SK-N-SH (cell line): ENCODE results near the gene RASD2. TPM values are rescaled to one million over a fixed set of nuclear protein-coding genes. Genes with fewer than 3 reads are reported as not detected.
A peak's percentile ranks its signal among the peaks of the same experiment; 100 is the strongest.

ENCODE experiments used
- CTCF ChIA-PET: fragments of 300-600, 350-600 bp; formaldehyde crosslinking; extraction: SDS; loops from one replicate; lab custom pipeline; 2021; lab: Yijun Ruan, JAX
- POLR2A ChIA-PET: fragments of 350-600 bp; sonication (Branson Sonifier 250); formaldehyde crosslinking; extraction: SDS; loops from one replicate; lab custom pipeline; 2020; ENCODE audit warnings: antibody characterized with exemption, inconsistent platforms; lab: Yijun Ruan, JAX
- DNase-seq: peaks from one replicate; pipeline ENCODE4 v3.0.0; 2012
- H2AFZ ChIP-seq: fragments of 200-600 bp; sonication (generic); 2 replicates; pipeline ENCODE4 v1.8.1; 2016; ENCODE audit warnings: antibody characterized with exemption, mild to moderate bottlenecking, low read depth
- H3F3A ChIP-seq: fragments of 200-600 bp; sonication (generic); replicated peaks from 2 replicates; pipeline ENCODE3; 2016; ENCODE audit warnings: antibody characterized with exemption, mild to moderate bottlenecking; ENCODE audit not compliant: insufficient read depth
- H3K27ac ChIP-seq, 2 experiments: fragments of 200-500 bp in 1 of 2; fragments of 200-600 bp in 1 of 2; sonication (Bioruptor generic) in 1 of 2; sonication (generic), shearing (Covaris generic) in 1 of 2; 2 replicates each; pipeline versions ENCODE4 v1.5.1 to v1.6.1; 2014 to 2016; ENCODE audit warnings: low read depth in 2 of 2, inconsistent platforms in 1 of 2, low read length in 1 of 2, mild to moderate bottlenecking in 1 of 2, mixed read lengths in 1 of 2
- H3K27me3 ChIP-seq: fragments of 200-600 bp; sonication (generic), shearing (Covaris generic); 2 replicates; pipeline ENCODE4 v1.6.1; 2016; ENCODE audit warnings: mixed run types; ENCODE audit not compliant: insufficient read depth
- H3K36me3 ChIP-seq, 2 experiments: fragments of 200-500 bp in 1 of 2; fragments of 200-600 bp in 1 of 2; sonication (Bioruptor generic) in 1 of 2; sonication (generic) in 1 of 2; replicated peaks in 1 of 2; 2 replicates each; pipeline versions ENCODE3 to v1.5.1; 2014 to 2016; ENCODE audit warnings: low read length in 1 of 2, mild to moderate bottlenecking in 1 of 2; ENCODE audit not compliant: insufficient read depth in 2 of 2, control insufficient read depth in 1 of 2
- H3K4me1 ChIP-seq, 2 experiments: fragments of 200-500 bp in 1 of 2; fragments of 200-600 bp in 1 of 2; sonication (Bioruptor generic) in 1 of 2; sonication (generic), shearing (Covaris generic) in 1 of 2; 2 replicates each; pipeline versions ENCODE4 v1.5.1 to v1.6.1; 2014 to 2016; ENCODE audit warnings: low read depth in 1 of 2, low read length in 1 of 2, mixed run types in 1 of 2; ENCODE audit not compliant: insufficient read depth in 2 of 2, control insufficient read depth in 1 of 2
- H3K4me2 ChIP-seq: fragments of 200-600 bp; sonication (generic), shearing (Covaris generic); 2 replicates; pipeline ENCODE4 v1.6.1; 2017; ENCODE audit warnings: mixed run types
- H3K4me3 ChIP-seq, 2 experiments: fragments of 200-500 bp in 1 of 2; fragments of 200-600 bp in 1 of 2; sonication (Bioruptor generic) in 1 of 2; sonication (generic), shearing (Covaris generic) in 1 of 2; 2 replicates each; pipeline versions ENCODE4 v1.5.1 to v1.8.1; 2014 to 2016; ENCODE audit warnings: low read depth in 2 of 2, inconsistent platforms in 1 of 2, low read length in 1 of 2, mild to moderate bottlenecking in 1 of 2, mixed read lengths in 1 of 2, moderate library complexity in 1 of 2
- H3K79me2 ChIP-seq: fragments of 200-600 bp; sonication (generic); 2 replicates; pipeline ENCODE4 v1.8.1; 2017; ENCODE audit warnings: mild to moderate bottlenecking; ENCODE audit not compliant: insufficient read depth
- H3K9ac ChIP-seq: fragments of 200-600 bp; sonication (generic); 2 replicates; pipeline ENCODE4 v1.6.1; 2017; ENCODE audit warnings: mixed run types
- H3K9me2 ChIP-seq: fragments of 200-600 bp; sonication (generic); 2 replicates; pipeline ENCODE4 v1.6.1; 2017; ENCODE audit warnings: mixed run types
- H3K9me3 ChIP-seq: fragments of 200-600 bp; sonication (generic); 2 replicates; pipeline ENCODE4 v1.6.1; 2017; ENCODE audit warnings: mixed run types, mild to moderate bottlenecking, moderate library complexity
- H4K20me1 ChIP-seq: fragments of 200-600 bp; sonication (generic); 2 replicates; pipeline ENCODE4 v1.6.1; 2017; ENCODE audit warnings: mild to moderate bottlenecking, mixed run types; ENCODE audit not compliant: insufficient read depth
- CHD2 ChIP-seq: fragments of 150-350 bp; IDR thresholded peaks from 2 replicates; pipeline ENCODE4 v1.6.1; 2018; ENCODE audit warnings: low read length; ENCODE audit not compliant: partially characterized antibody
- CTCF ChIP-seq: fragments of 200-600 bp; sonication (generic); IDR thresholded peaks from 2 replicates; pipeline ENCODE4 v1.6.1; 2017; ENCODE audit warnings: antibody characterized with exemption, mild to moderate bottlenecking, moderate library complexity
- EP300 ChIP-seq, 2 experiments: IDR thresholded peaks; 2 replicates each; pipeline versions ENCODE4 v1.4.0 to v1.6.1; 2012; ENCODE audit warnings: borderline replicate concordance in 1 of 2, low read depth in 1 of 2, low read length in 1 of 2
- FOXM1 ChIP-seq: IDR thresholded peaks from 2 replicates; pipeline ENCODE4 v1.4.0; 2012; ENCODE audit warnings: low read depth, mild to moderate bottlenecking
- GABPA ChIP-seq: IDR thresholded peaks from 2 replicates; pipeline ENCODE4 v1.4.0; 2012; ENCODE audit warnings: low read depth, mild to moderate bottlenecking
- JUND ChIP-seq: IDR thresholded peaks from 2 replicates; pipeline ENCODE4 v1.4.0; 2012
- MEF2A ChIP-seq: IDR thresholded peaks from 2 replicates; pipeline ENCODE4 v1.4.0; 2012; ENCODE audit warnings: low read depth, borderline replicate concordance
- MXI1 ChIP-seq: IDR thresholded peaks from 2 replicates; pipeline ENCODE4 v1.6.1; 2012; ENCODE audit warnings: mild to moderate bottlenecking, low read depth, low read length, improper control_type of control experiment
- NFIC ChIP-seq: IDR thresholded peaks from 2 replicates; pipeline ENCODE4 v1.4.0; 2012; ENCODE audit warnings: borderline replicate concordance
- RAD21 ChIP-seq: IDR thresholded peaks from 2 replicates; pipeline ENCODE4 v1.6.1; 2012; ENCODE audit warnings: mild to moderate bottlenecking, low read length
- REST ChIP-seq: IDR thresholded peaks from 2 replicates; pipeline ENCODE4 v1.6.1; 2012; ENCODE audit warnings: mild to moderate bottlenecking, low read depth, low read length, moderate library complexity
- RXRA ChIP-seq: IDR thresholded peaks from 2 replicates; pipeline ENCODE4 v1.4.0; 2012; ENCODE audit warnings: low read depth, mild to moderate bottlenecking, borderline replicate concordance
- SIN3A ChIP-seq: IDR thresholded peaks from 2 replicates; pipeline ENCODE4 v1.6.1; 2012; ENCODE audit warnings: low read depth, mild to moderate bottlenecking, low read length, moderate library complexity, borderline replicate concordance
- TAF1 ChIP-seq: IDR thresholded peaks from 2 replicates; pipeline ENCODE4 v1.6.1; 2012; ENCODE audit warnings: low read depth, mild to moderate bottlenecking, low read length, moderate library complexity, borderline replicate concordance
- TCF12 ChIP-seq: IDR thresholded peaks from 2 replicates; pipeline ENCODE4 v1.4.0; 2012
- USF2 ChIP-seq: fragments of 150-350 bp; IDR thresholded peaks from 2 replicates; pipeline ENCODE4 v1.6.1; 2017; ENCODE audit warnings: antibody characterized with exemption, low read length, low read depth, borderline replicate concordance
- WGBS: methylation state at CpG from one replicate; pipeline ENCODE4 v1.1.6; 2017; ENCODE audit warnings: low lambda C conversion rate; 5-methylcytosine and 5-hydroxymethylcytosine counted together
- polyA plus RNA-seq, 3 experiments: library from polyadenylated mRNA; depleted of rRNA; stranded (reverse); fragments of >200 nt; gene quantifications; 2 replicates each; pipeline ENCODE4 v1.2.3, GENCODE V29; 2012
- TF ChIP-seq, protein P1 (sequence below): IDR thresholded peaks from 2 replicates; pipeline ENCODE4; 2012

The RASD2 gene
- polyA plus RNA-seq, 1 of the 3 experiments (the other 2 are of a cell fraction), result 0.30 TPM

DNA sequence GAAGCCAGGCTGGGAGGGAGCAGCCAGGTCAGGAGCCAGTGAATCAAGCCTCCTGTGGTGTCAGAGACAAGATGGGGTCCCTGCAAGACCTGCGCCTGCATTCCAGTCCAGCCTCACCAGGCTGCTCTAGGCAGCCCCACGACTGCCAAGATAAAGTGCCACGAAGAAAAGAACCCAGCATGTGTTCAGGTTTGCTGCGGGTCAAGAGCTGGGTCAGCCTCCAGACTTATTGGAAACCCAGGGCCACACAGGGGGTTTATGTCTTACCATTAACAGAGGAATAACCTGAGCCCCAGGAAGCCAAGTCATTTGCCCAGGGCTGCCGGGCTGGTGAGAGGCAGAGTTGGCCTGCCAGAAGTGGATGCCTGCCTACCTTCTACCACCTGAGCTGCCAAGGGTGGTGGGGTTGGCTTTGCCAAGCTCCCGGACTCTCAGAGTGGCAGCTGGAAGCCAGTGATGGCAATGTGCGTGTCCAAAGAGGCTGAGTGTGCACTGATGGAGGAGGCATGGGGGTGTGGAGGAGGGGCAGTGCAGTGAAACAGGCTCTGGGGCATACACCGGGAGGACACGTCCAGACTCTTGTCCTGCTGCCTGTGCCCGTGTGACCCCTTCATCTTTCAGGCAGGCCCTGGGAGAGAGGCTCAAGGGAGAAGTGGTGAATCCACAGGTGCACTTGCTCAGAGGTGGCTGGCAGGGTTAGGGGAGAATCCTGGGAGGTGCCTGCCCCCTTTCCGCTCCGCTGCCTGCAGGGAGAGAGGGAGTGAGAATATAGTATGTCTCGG is 1.7 kb downstream of the RASD2 start:
- 0 out of 2 replicates have a peak overlapping the region, but pooled peaks have one; percentile 95 for H3K4me2 ChIP-seq
- no peak for TF ChIP-seq RXRA
- no peak for TF ChIP-seq FOXM1
- TF ChIP-seq JUND, result no peak
- TF ChIP-seq CTCF, result no peak
- TF ChIP-seq RAD21, result no peak
- TF ChIP-seq CHD2, result no peak
- no peak for TF ChIP-seq NFIC
- TF ChIP-seq MXI1, result no peak
- TF ChIP-seq SIN3A, result no peak
- TF ChIP-seq EP300 (IDR thresholded peaks at IDR 0.05; ENCODE audit: borderline replicate concordance in 1 of 2, low read depth in 1 of 2, low read length in 1 of 2), result no peak
- no peak for TF ChIP-seq TCF12
- no peak for TF ChIP-seq REST
- no peak for TF ChIP-seq TAF1
- TF ChIP-seq, protein P1, sequence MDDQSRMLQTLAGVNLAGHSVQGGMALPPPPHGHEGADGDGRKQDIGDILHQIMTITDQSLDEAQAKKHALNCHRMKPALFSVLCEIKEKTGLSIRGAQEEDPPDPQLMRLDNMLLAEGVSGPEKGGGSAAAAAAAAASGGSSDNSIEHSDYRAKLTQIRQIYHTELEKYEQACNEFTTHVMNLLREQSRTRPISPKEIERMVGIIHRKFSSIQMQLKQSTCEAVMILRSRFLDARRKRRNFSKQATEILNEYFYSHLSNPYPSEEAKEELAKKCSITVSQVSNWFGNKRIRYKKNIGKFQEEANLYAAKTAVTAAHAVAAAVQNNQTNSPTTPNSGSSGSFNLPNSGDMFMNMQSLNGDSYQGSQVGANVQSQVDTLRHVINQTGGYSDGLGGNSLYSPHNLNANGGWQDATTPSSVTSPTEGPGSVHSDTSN, result no peak
- no peak for TF ChIP-seq USF2
- no peak for TF ChIP-seq MEF2A
- TF ChIP-seq GABPA, result no peak
- no peaks in the 10 kb centered on the region for H3K9me3 ChIP-seq
- H3K27me3 ChIP-seq, result no peaks in the 10 kb centered on the region
- no peaks in the 10 kb centered on the region for H3K36me3 ChIP-seq
- no peak overlapping the region for H3K9ac ChIP-seq
- H3K4me3 ChIP-seq, result no peak overlapping the region
- H3K9me2 ChIP-seq, result no peaks in the 10 kb centered on the region
- ChIA-PET CTCF (interaction anchor here (1.2 to 8.0 kb wide), 3 partner anchors 16 to 112 kb away, joined by 3 to 60 read pairs (median 13); no protein-coding TSS in a partner anchor), POLR2A (interaction anchor here (1.2 to 1.4 kb wide), 2 partner anchors 17 to 63 kb away, joined by 3 read pairs; no protein-coding TSS in a partner anchor)
- 92% methylated on average over 6 of the region's 13 CpGs for WGBS
- peaks cover 7% of the 10 kb centered on the region; the same call in 1 of the 2 replicates for H3K79me2 ChIP-seq
- no peak for DNase-seq
- no peak overlapping the region for H3K27ac ChIP-seq
- H3K4me1 ChIP-seq, result peaks cover 7 to 11% of the 10 kb centered on the region in 2 experiments; a peak in 2 of 4 replicates
- no peak overlapping the region for H2AFZ ChIP-seq
- H3F3A ChIP-seq, result peaks cover 3% of the 10 kb centered on the region
- no peaks in the 10 kb centered on the region for H4K20me1 ChIP-seq
